Germinal center (tissue), 1 donor: ENCODE measurements around the gene ANKFN1.

Source experiments
- DNase-seq: peaks from one replicate; pipeline ENCODE4 v3.0.0; 2012; ENCODE audit warnings: mixed read lengths, low spot score

Gene ANKFN1, protein sequence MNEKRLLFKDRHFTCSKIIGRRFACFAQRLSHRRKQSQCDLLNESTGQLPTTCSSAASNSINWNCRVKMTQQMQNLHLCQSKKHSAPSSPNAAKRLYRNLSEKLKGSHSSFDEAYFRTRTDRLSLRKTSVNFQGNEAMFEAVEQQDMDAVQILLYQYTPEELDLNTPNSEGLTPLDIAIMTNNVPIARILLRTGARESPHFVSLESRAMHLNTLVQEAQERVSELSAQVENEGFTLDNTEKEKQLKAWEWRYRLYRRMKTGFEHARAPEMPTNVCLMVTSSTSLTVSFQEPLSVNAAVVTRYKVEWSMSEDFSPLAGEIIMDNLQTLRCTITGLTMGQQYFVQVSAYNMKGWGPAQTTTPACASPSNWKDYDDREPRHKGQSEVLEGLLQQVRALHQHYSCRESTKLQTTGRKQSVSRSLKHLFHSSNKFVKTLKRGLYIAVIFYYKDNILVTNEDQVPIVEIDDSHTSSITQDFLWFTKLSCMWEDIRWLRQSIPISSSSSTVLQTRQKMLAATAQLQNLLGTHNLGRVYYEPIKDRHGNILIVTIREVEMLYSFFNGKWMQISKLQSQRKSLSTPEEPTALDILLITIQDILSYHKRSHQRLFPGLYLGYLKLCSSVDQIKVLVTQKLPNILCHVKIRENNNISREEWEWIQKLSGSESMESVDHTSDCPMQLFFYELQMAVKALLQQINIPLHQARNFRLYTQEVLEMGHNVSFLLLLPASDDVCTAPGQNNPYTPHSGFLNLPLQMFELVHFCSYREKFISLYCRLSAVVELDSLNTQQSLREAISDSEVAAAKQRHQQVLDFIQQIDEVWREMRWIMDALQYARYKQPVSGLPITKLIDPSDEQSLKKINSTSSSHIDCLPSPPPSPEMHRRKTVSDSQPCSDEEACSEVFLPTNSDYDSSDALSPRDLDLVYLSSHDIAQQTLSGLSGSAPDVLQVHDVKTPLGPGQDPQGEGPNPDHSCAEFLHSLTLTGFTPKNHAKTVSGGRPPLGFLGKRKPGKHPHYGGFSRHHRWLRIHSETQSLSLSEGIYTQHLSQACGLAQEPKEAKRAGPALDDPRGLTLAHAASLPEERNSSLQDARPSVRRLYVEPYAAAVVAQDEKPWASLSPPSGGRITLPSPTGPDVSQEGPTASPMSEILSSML

DNA sequence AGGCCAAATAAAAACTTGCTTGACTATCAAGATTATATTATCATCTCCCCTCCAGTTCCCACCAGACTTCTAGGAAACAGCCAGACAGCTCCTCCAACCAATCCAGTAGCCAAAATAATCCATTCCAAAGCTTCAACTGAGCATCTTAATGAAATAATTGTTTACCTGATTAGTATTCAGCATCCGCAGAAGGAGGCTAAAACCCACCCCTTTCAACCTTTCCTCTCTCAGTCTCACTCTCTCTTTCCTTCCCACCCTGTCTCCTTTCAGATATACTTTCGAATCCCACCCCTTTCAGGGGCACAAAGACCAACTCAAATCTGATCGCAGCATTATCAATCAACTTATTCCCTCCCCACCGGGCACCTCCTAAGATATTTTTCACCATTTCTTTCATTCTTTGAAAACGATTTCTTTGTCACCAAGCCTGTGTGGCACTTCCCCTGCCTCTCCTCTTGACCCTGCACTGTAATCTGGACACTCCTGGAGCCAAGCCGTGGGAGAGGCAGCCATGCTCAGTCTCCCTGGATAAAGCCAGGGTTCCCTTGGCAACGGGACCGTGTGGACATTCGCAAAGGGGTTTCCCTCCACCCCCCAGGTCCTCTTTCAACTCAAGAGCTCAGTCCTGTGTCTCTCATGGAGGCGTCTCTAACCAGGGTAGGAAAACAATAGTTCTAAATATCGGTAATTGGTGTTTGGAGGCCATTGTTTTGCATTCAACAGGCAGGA, at the start of gene ANKFN1:
TSS of gene ANKFN1 (plus strand) at position 602 of the 729 bp plus-strand sequence. CDS start 59,193 bp downstream, outside the sequence.
- DNase-seq: no peak

- DNase-seq: no peak
Observed at GRCh38 chr17:56108811-56109284, 44.4 kb upstream of the ANKFN1 start.

DNA sequence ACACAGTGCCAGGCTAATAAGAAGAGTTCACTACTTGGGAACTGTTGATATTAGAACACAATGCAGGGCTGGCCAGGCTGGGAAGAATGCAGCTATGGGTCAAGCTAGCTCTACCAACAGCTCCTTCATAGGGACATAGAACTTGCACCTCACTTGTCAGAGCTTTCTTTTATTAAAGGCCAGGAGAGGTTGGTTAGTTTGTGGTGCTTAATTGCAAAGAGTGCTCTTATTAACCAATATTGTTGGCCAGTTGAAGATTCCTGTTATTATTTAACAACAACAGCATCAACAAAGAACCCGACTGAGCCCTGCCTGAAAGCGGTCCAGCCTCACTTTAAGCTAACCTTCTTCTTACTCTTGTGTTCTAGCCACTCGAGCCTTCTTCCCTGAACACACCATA, 43.4 kb upstream of the ANKFN1 start:
- no peak for DNase-seq

GRCh38 chr17:56110463-56111135, 42.7 kb upstream of the ANKFN1 start:
- no peak for DNase-seq

DNA sequence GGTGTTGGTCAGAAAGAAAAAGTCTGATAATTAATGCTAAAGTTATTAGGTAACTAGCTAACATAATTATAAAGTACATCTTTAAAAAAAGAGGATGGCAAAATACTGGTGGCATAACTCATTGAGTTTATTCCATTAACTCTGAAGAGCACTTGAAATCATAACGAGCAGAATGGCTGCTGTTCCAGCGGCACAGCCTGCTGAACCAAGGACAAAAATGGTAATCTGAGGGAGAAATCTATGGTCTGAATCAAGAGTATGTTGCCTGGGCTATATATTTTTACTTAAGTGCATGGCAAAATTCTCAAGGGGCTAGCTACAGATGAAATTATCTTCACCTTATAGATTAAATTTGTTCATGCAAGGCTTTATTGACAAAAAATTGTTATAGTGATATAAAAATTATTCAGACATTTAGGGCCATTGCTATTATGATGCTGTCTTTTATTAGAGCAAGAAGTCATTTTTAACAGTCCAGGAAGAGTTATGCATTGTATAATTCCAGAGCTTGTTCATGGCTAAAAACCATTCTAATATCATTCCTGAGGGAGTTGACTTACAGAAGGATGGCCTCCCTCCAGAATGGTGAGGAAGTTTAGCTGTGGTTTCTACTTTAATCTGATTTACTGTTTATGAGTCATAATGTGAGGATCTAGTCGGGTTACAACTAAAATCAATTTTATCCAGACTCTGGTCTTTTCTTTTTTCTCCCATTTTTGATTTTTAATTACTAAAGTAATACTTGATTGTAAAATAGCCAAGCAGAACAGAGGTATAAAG, 41.4 kb upstream of the ANKFN1 start:
- DNase-seq: no peak

DNA sequence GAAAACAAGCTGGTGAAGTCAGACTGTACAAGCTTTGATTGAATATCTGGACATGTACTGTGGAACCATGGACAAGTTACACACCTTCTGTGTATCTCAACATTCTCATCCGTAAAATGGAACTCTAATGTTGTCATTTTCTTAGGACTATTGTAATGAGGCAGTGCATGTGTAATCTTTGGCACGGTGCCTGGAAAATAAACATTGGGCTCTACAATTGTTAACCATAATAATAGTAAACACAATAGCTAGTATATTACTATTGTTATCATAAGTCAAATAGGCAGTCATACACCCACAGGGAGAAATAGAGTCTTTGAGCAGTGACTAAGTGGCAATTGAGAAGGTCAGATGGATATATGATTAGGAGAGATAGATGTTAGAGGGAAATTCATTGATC, 39.8 kb upstream of the ANKFN1 start:
- DNase-seq: no peak

DNA sequence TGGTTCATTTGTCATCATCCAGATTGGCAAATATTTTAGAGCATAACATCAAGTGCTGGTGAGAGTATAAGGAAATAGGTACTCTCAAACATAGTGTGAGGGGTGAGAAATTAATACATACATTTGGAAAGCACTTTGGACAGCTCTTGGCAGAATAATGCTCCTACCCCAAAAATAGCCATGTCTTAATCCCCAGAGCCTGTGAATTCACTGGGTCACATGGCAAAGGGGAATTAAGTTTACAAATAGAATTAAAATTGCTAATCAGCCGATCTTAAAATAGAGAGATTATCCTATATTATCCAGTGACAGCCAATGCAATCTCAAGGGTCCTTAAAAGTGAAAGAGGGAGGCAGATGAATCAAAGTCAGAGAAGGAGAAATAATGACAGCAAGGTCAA, 38.8 kb upstream of the ANKFN1 start:
- no peak for DNase-seq

DNA sequence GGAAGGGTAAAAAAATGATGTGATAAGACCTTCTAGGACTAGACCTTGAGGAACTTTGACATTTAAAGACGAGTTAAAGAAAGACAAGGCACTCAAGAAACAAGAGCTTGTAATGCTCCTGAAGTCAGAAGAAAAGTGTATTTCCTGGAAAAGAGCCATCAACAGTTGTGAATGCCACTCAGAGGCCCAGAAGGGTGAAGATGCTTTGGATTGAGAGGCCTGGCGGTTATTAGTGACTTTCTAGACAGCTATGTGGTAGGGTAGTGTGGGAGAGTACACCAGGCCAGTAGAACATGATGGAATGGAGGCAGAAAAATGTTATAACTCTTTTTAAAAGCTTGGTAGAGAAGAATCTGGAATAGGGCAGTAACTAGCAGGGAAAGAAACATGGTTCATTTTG, 34.1 kb upstream of the ANKFN1 start:
- DNase-seq: no peak

GRCh38 chr17:56119936-56120335, 33.3 kb upstream of the ANKFN1 start:
- DNase-seq: no peak

DNA sequence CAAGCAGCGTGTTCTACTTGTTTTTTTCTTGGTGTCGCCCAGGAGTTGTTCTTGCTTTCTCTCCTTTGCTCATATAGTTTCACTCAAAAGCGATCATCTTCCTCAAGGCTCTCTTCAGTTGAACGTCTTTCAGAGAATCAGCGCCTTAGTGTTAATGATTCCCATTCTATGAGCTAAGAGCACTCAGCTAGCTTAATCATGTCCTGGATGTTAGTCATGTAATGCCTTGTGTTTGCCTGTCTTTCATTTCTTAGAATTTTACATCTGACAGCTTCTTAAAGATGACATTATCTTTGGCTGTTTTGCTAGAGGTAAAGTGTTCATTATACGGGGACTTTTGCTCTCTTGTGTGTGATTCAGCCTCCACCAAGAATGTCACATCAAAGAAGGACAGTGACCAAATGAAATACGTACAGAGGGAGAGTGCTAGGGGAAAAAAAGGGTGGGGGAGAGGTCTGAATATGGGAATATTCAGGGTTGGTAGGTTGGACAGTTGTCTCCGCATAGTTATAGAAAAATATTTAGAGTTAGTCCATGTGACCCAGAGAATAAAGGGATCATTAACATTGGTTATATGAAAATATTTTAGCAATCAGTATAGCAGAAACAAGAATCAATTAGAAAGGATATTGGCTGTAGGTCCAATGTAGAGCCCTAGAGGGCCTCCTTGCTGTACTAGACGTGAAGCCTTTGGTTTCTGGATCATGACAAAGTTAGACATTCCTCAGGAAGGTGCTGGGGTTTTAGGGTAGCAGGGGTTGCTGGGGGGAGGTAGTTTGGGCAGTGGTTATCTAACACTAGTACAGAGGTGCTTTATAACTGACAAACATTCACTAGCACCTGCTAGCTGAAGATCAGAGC, 31.9 kb upstream of the ANKFN1 start:
- no peak for DNase-seq

GRCh38 chr17:56125830-56126819, 27.1 kb upstream of the ANKFN1 start:
- DNase-seq: no peak

DNA sequence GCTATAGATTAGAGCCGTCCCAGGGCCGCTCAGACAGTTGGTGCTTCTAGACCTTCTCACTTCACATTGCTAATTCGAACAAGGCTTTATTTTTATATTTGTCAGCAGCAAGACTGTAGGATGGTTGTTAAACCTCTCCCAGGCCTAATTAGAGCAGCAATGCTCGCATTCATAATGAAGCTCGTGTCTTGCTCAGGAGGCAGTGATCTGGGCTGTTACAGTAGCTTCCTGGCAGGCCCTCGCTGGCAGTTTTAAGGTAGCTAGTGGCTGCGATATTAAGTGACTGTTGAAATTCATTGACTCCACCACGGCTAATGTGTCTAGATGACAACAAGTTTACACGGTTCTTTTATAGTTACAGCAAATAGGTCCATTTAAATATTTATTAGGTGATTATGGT, 23.2 kb upstream of the ANKFN1 start:
- DNase-seq: no peak

DNA sequence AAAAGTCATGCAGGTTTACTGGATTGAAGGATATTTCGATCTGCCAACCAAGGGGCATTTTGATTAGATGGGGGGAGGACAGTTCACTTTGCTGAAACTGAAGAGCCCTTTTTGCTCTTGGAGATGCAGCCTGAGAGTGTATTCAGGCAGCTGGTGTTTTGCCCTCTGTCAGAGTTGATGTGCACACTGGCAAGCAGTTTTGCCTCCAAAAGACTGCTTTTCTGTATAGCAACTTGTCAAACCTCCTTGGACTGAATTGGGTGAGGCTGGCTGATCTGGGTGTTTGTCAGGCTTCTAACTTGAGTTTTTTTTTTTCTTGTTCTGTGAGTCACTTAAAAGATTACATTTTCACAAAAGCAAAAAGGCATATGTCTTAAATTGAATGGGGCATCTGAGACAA, 22.6 kb upstream of the ANKFN1 start:
- DNase-seq: no peak

DNA sequence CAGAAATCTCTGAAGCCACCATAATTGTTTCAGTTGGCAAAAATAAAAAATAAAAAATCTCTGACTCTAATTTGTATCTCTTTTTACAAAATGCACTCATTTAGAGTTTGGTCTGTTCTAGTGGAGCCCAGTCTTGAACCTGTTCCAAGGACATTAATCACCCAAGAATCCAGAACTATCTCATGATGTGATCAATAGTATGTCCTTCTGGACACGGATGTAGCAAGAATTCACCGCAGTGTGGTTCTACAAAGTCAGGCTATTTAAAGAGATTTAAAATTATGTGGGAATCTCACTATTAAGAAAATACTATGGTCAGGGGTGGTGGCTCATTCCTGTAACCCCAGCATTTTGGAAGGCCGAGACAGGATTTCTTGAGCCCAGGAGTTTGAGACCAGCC, 21.8 kb upstream of the ANKFN1 start:
- no peak for DNase-seq

DNA sequence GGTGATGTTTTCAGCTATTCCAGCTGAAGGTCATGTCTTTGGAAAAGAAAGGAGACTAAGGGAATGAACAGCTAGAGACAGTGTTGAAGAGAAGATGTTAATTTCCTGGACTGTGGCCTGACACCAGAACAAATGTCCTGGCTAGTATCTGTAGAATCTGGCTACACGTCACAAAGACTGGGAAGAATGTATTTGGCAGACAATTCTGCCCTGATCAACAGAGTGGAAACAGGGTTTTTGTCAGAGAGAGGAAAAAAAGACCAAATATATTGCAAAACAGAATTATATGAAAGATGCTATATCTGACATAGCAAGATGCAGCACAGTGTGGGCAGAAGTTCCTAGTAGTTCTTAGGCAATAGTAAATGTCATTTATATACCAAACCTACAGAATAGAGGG, 17.0 kb upstream of the ANKFN1 start:
- no peak for DNase-seq

DNA sequence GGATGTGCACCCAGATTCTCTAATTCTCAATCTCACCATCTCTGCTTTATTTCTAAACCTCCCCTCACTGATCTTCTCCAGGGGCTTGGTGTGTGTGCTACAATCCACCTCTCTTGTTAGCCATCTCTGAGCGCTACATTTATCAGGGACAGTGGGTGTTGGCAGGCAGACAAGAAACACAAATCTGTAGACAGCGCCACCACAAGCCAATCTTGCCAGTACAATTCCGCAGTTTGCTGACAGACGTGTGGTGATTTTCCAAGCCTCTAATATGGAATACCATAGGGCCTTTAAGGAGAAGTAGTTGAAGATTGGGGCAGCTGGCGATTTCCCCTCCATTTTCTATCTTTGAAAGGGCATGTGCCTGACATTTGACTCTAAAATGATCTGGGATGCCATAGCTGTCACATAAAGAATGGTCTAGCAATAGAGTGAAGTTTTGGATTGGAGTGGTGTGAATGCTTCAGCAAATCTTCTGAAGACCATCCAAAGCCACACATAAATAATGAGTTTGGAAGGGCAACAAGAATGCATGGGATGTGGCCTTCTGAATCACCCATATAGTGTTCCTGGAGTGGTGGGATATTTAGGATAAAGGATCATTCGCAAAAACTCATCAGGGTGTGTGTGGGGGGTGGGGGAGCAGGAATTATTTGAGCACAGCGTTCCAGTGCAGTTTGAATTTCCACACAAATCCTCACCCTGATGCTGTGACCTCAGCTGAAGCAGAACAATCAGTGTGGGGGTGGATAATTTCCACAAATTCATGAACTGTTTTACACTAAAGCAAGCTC, 12.0 kb upstream of the ANKFN1 start:
- DNase-seq: no peak

GRCh38 chr17:56142325-56142724, 10.9 kb upstream of the ANKFN1 start:
- no peak for DNase-seq
